ENCODE measurements around the gene GLYATL1B.
"Not testable (repeated sequence)": the region's sequence is repeated elsewhere in the genome, so short reads cannot be mapped to it uniquely, and the experiment has no call there.

The GLYATL1B gene

GRCh38 chr11:59086007-59086406 lies at the start of gene GLYATL1B:
TSS of gene GLYATL1B (plus strand) at chr11:59086307. CDS start at chr11:59086307, 0 bp downstream.
- not testable (repeated sequence) for H3K4me3 ChIP-seq (ENCODE audit: low read depth, low read length); H3K27ac ChIP-seq (ENCODE audit: low read depth, low read length); H2AFZ ChIP-seq (ENCODE audit: low read length, unreplicated experiment); H3K36me3 ChIP-seq (ENCODE audit: insufficient read depth, low read length); H3K4me1 ChIP-seq (ENCODE audit: control insufficient read depth, insufficient read depth, low read length, unreplicated experiment); H3K79me2 ChIP-seq (ENCODE audit: control insufficient read depth, insufficient read depth, low read length, unreplicated experiment)
- H3K27me3 ChIP-seq (ENCODE audit: insufficient read depth, low read length) = peaks cover 68% of the 10 kb centered on the region

- not testable (repeated sequence) for H3K36me3 ChIP-seq (ENCODE audit: insufficient read depth, low read length); H3K79me2 ChIP-seq (ENCODE audit: control insufficient read depth, insufficient read depth, low read length, unreplicated experiment); H3K4me3 ChIP-seq (ENCODE audit: low read depth, low read length); H2AFZ ChIP-seq (ENCODE audit: low read length, unreplicated experiment); H3K4me1 ChIP-seq (ENCODE audit: control insufficient read depth, insufficient read depth, low read length, unreplicated experiment); H3K27ac ChIP-seq (ENCODE audit: low read depth, low read length)
- peaks cover 37% of the 10 kb centered on the region for H3K27me3 ChIP-seq (ENCODE audit: insufficient read depth, low read length)
Observed at GRCh38 chr11:59036542-59036941, 49.6 kb upstream of the GLYATL1B start.

GRCh38 chr11:59037434-59037833 lies 48.7 kb upstream of the GLYATL1B start:
- peaks cover 37% of the 10 kb centered on the region for H3K27me3 ChIP-seq (ENCODE audit: insufficient read depth, low read length)
- not testable (repeated sequence) for H3K4me1 ChIP-seq (ENCODE audit: control insufficient read depth, insufficient read depth, low read length, unreplicated experiment); H3K4me3 ChIP-seq (ENCODE audit: low read depth, low read length); H3K27ac ChIP-seq (ENCODE audit: low read depth, low read length); H3K79me2 ChIP-seq (ENCODE audit: control insufficient read depth, insufficient read depth, low read length, unreplicated experiment); H3K36me3 ChIP-seq (ENCODE audit: insufficient read depth, low read length); H2AFZ ChIP-seq (ENCODE audit: low read length, unreplicated experiment)

- Histone ChIP-seq H2AFZ (ENCODE audit: low read length, unreplicated experiment) (no peak overlapping the region), H3K27ac (ENCODE audit: low read depth, low read length) (no peak overlapping the region), H3K4me1 (ENCODE audit: control insufficient read depth, insufficient read depth, low read length, unreplicated experiment) (no peaks in the 10 kb centered on the region)
Observed at GRCh38 chr11:59040607-59041006, 45.5 kb upstream of the GLYATL1B start.

GRCh38 chr11:59051383-59051782 lies 34.7 kb upstream of the GLYATL1B start:
- not testable (repeated sequence) for H2AFZ ChIP-seq (ENCODE audit: low read length, unreplicated experiment); H3K27ac ChIP-seq (ENCODE audit: low read depth, low read length)

More at GRCh38 chr11:59040607-59041006, 45.5 kb upstream of the GLYATL1B start:
- Histone ChIP-seq H3K36me3 (ENCODE audit: insufficient read depth, low read length) (no peaks in the 10 kb centered on the region), H3K79me2 (ENCODE audit: control insufficient read depth, insufficient read depth, low read length, unreplicated experiment) (no peaks in the 10 kb centered on the region), H3K27me3 (ENCODE audit: insufficient read depth, low read length) (peaks cover 39% of the 10 kb centered on the region), H3K4me3 (ENCODE audit: low read depth, low read length) (no peak overlapping the region)

GRCh38 chr11:59052355-59052754 lies 33.8 kb upstream of the GLYATL1B start:
- H3K27me3 ChIP-seq (ENCODE audit: insufficient read depth, low read length) = peaks cover 54% of the 10 kb centered on the region
- not testable (repeated sequence) for H3K27ac ChIP-seq (ENCODE audit: low read depth, low read length); H3K4me3 ChIP-seq (ENCODE audit: low read depth, low read length); H3K4me1 ChIP-seq (ENCODE audit: control insufficient read depth, insufficient read depth, low read length, unreplicated experiment); H2AFZ ChIP-seq (ENCODE audit: low read length, unreplicated experiment); H3K36me3 ChIP-seq (ENCODE audit: insufficient read depth, low read length); H3K79me2 ChIP-seq (ENCODE audit: control insufficient read depth, insufficient read depth, low read length, unreplicated experiment)

More at GRCh38 chr11:59051383-59051782, 34.7 kb upstream of the GLYATL1B start:
- not testable (repeated sequence) for H3K4me1 ChIP-seq (ENCODE audit: control insufficient read depth, insufficient read depth, low read length, unreplicated experiment); H3K4me3 ChIP-seq (ENCODE audit: low read depth, low read length); H3K79me2 ChIP-seq (ENCODE audit: control insufficient read depth, insufficient read depth, low read length, unreplicated experiment); H3K36me3 ChIP-seq (ENCODE audit: insufficient read depth, low read length)
- peaks cover 45% of the 10 kb centered on the region for H3K27me3 ChIP-seq (ENCODE audit: insufficient read depth, low read length)

- H3K79me2 ChIP-seq (ENCODE audit: control insufficient read depth, insufficient read depth, low read length, unreplicated experiment) = no peaks in the 10 kb centered on the region
- H3K4me3 ChIP-seq (ENCODE audit: low read depth, low read length) = no peak overlapping the region
- H3K27me3 ChIP-seq (ENCODE audit: insufficient read depth, low read length) = peaks cover 53% of the 10 kb centered on the region
- H2AFZ ChIP-seq (ENCODE audit: low read length, unreplicated experiment) = no peak overlapping the region
- H3K27ac ChIP-seq (ENCODE audit: low read depth, low read length) = no peak overlapping the region
- no peaks in the 10 kb centered on the region for H3K4me1 ChIP-seq (ENCODE audit: control insufficient read depth, insufficient read depth, low read length, unreplicated experiment)
- no peaks in the 10 kb centered on the region for H3K36me3 ChIP-seq (ENCODE audit: insufficient read depth, low read length)
Observed at GRCh38 chr11:59053387-59053786, 32.7 kb upstream of the GLYATL1B start.

- H2AFZ ChIP-seq (ENCODE audit: low read length, unreplicated experiment); H3K4me1 ChIP-seq (ENCODE audit: control insufficient read depth, insufficient read depth, low read length, unreplicated experiment); H3K27ac ChIP-seq (ENCODE audit: low read depth, low read length); H3K36me3 ChIP-seq (ENCODE audit: insufficient read depth, low read length); H3K79me2 ChIP-seq (ENCODE audit: control insufficient read depth, insufficient read depth, low read length, unreplicated experiment): not testable (repeated sequence)
- Histone ChIP-seq H3K27me3 (ENCODE audit: insufficient read depth, low read length) (peaks cover 75% of the 10 kb centered on the region), H3K4me3 (ENCODE audit: low read depth, low read length) (peak overlapping the region; percentile 68)
Observed at GRCh38 chr11:59058120-59059033, 27.7 kb upstream of the GLYATL1B start.

- H2AFZ ChIP-seq (ENCODE audit: low read length, unreplicated experiment); H3K27ac ChIP-seq (ENCODE audit: low read depth, low read length); H3K4me3 ChIP-seq (ENCODE audit: low read depth, low read length); H3K79me2 ChIP-seq (ENCODE audit: control insufficient read depth, insufficient read depth, low read length, unreplicated experiment); H3K36me3 ChIP-seq (ENCODE audit: insufficient read depth, low read length); H3K4me1 ChIP-seq (ENCODE audit: control insufficient read depth, insufficient read depth, low read length, unreplicated experiment): not testable (repeated sequence)
- peaks cover 82% of the 10 kb centered on the region for H3K27me3 ChIP-seq (ENCODE audit: insufficient read depth, low read length)
Observed at GRCh38 chr11:59060096-59060495, 26.0 kb upstream of the GLYATL1B start.

GRCh38 chr11:59062602-59063529 lies 23.2 kb upstream of the GLYATL1B start:
- H3K36me3 ChIP-seq (ENCODE audit: insufficient read depth, low read length) = no peaks in the 10 kb centered on the region

More at GRCh38 chr11:59062602-59063529, 23.2 kb upstream of the GLYATL1B start:
- peaks cover 81% of the 10 kb centered on the region for H3K27me3 ChIP-seq (ENCODE audit: insufficient read depth, low read length)
- H2AFZ ChIP-seq (ENCODE audit: low read length, unreplicated experiment) = peak overlapping the region; percentile 4
- no peaks in the 10 kb centered on the region for H3K79me2 ChIP-seq (ENCODE audit: control insufficient read depth, insufficient read depth, low read length, unreplicated experiment)
- H3K27ac ChIP-seq (ENCODE audit: low read depth, low read length) = no peak overlapping the region
- no peaks in the 10 kb centered on the region for H3K4me1 ChIP-seq (ENCODE audit: control insufficient read depth, insufficient read depth, low read length, unreplicated experiment)
- no peak overlapping the region for H3K4me3 ChIP-seq (ENCODE audit: low read depth, low read length)
